Activated CD4-positive, alpha-beta T cell treated with anti-CD3 and anti-CD28 coated beads for 48 hours (primary cell): ENCODE data around the gene ZDHHC15.
"Not testable (repeated sequence)": the region's sequence is repeated elsewhere in the genome, so short reads cannot be mapped to it uniquely, and the experiment has no call there.

Source experiments
- DNase-seq: peaks from one replicate; pipeline ENCODE4 v3.0.0-alpha.2; 2020

The ZDHHC15 gene

GRCh38 chrX:75522565-75523431 lies at the start of gene ZDHHC15:
Gene ZDHHC15, minus strand, starts transcription at chrX:75523037. Its CDS starts 13 bp downstream, at chrX:75523024.
- DNase-seq, result peak; percentile 73

- not testable (repeated sequence) for DNase-seq
Measured at GRCh38 chrX:75560544-75560943, 37.7 kb upstream of the ZDHHC15 start.

GRCh38 chrX:75547783-75548182 lies 24.9 kb upstream of the ZDHHC15 start:
- no peak for DNase-seq

- no peak for DNase-seq
Measured at GRCh38 chrX:75546724-75547511, 24.1 kb upstream of the ZDHHC15 start.

GRCh38 chrX:75544786-75545185 lies 21.9 kb upstream of the ZDHHC15 start:
- DNase-seq, result no peak

- DNase-seq, result no peak
Measured at GRCh38 chrX:75483933-75484332, 38.9 kb downstream of the ZDHHC15 start.

GRCh38 chrX:75461780-75462179 lies 61.1 kb downstream of the ZDHHC15 start:
- DNase-seq, result not testable (repeated sequence)

GRCh38 chrX:75421688-75422230 lies 101.1 kb downstream of the ZDHHC15 start:
- no peak for DNase-seq

- not testable (repeated sequence) for DNase-seq
Measured at GRCh38 chrX:75407153-75407552, 115.7 kb downstream of the ZDHHC15 start.

GRCh38 chrX:75390470-75390869 lies 132.4 kb downstream of the ZDHHC15 start:
- DNase-seq, result no peak

GRCh38 chrX:75369721-75370120 lies 153.1 kb downstream of the ZDHHC15 start:
- no peak for DNase-seq

- no peak for DNase-seq
Measured at GRCh38 chrX:75366861-75367260, 156.0 kb downstream of the ZDHHC15 start.

- DNase-seq, result no peak
Measured at GRCh38 chrX:75365243-75365975, 157.4 kb downstream of the ZDHHC15 start.

- no peak for DNase-seq
Measured at GRCh38 chrX:75361788-75362187, 161.0 kb downstream of the ZDHHC15 start.

GRCh38 chrX:75348601-75349000 lies 174.2 kb downstream of the ZDHHC15 start:
- DNase-seq, result not testable (repeated sequence)

- no peak for DNase-seq
Measured at GRCh38 chrX:75337525-75337924, 185.3 kb downstream of the ZDHHC15 start.

- no peak for DNase-seq
Measured at GRCh38 chrX:75335127-75335458, 187.7 kb downstream of the ZDHHC15 start.

GRCh38 chrX:75334407-75335126 lies 188.3 kb downstream of the ZDHHC15 start:
- DNase-seq, result not testable (repeated sequence)

GRCh38 chrX:75327607-75328006 lies 195.2 kb downstream of the ZDHHC15 start:
- no peak for DNase-seq
